HFFc6 (cell line): ENCODE measurements around the gene ACTBL2. TPM values are rescaled to one million over a fixed set of nuclear protein-coding genes. Genes with fewer than 3 reads are reported as not detected.

Source experiments
- DNase-seq: peaks from one replicate; pipeline ENCODE4 v3.0.0-alpha.2; 2018
- H3K27ac Mint-ChIP-seq: 2 replicates; pipeline ENCODE4 v1.8.0; 2020; ENCODE audit warnings: mild to moderate bottlenecking, mixed read lengths
- H3K27me3 Mint-ChIP-seq: 2 replicates; pipeline ENCODE4 v1.8.0; 2021; ENCODE audit warnings: mild to moderate bottlenecking, moderate library complexity, mixed read lengths; ENCODE audit not compliant: insufficient read depth
- H3K36me3 Mint-ChIP-seq: 2 replicates; pipeline ENCODE4 v1.8.0; 2021; ENCODE audit warnings: low read depth, mixed read lengths
- H3K4me1 Mint-ChIP-seq: 2 replicates; pipeline ENCODE4 v1.8.0; 2020; ENCODE audit warnings: low read depth, mixed read lengths
- H3K4me3 Mint-ChIP-seq: 2 replicates; pipeline ENCODE4 v1.8.0; 2020; ENCODE audit warnings: mild to moderate bottlenecking, moderate library complexity, mixed read lengths
- H3K9me3 Mint-ChIP-seq: 2 replicates; pipeline ENCODE4 v1.8.0; 2020; ENCODE audit warnings: mild to moderate bottlenecking, mixed read lengths
- CTCF ChIP-seq: fragments of 200-600 bp; sonication (generic); IDR thresholded peaks from 2 replicates; pipeline ENCODE4 v1.5.0; 2021; ENCODE audit warnings: antibody characterized with exemption, mild to moderate bottlenecking
- total RNA-seq, 6 experiments: library from RNA; stranded (reverse); fragmentation: NEBNext Ultra II Directional; extraction: Animal tissue kit (Norgen Biotek cat#: 25700); gene quantifications; 2 replicates in 1 of 6; 3 replicates in 5 of 6; pipeline ENCODE4 v1.2.3, GENCODE V29; 2021

Gene ACTBL2
- total RNA-seq, 6 experiments from 2014 or later = not detected

- H3K4me1 Mint-ChIP-seq = peaks cover 78% of the 10 kb centered on the region
- no peak for DNase-seq
- H3K9me3 Mint-ChIP-seq = no peaks in the 10 kb centered on the region
- no peaks in the 10 kb centered on the region for H3K36me3 Mint-ChIP-seq
- H3K27me3 Mint-ChIP-seq = peaks cover 2% of the 10 kb centered on the region; the same call in 1 of the 2 replicates
- TF ChIP-seq CTCF = no peak
- no peak overlapping the region for H3K27ac Mint-ChIP-seq
- H3K4me3 Mint-ChIP-seq = no peak overlapping the region
Observed at GRCh38 chr5:57436586-57436985, 46.0 kb downstream of the ACTBL2 start.

- peak; percentile 57 for DNase-seq
- Mint-ChIP-seq H3K4me1 (peaks cover 69% of the 10 kb centered on the region), H3K36me3 (no peaks in the 10 kb centered on the region), H3K9me3 (no peaks in the 10 kb centered on the region), H3K27me3 (peaks cover 2% of the 10 kb centered on the region), H3K4me3 (no peak overlapping the region), H3K27ac (peak overlapping the region; percentile 19)
- TF ChIP-seq CTCF = no peak
Observed at GRCh38 chr5:57435701-57436134, 46.9 kb downstream of the ACTBL2 start.

- TF ChIP-seq CTCF = no peak
- Mint-ChIP-seq H3K4me1 (peaks cover 62% of the 10 kb centered on the region), H3K9me3 (no peaks in the 10 kb centered on the region), H3K27me3 (peaks cover 4% of the 10 kb centered on the region), H3K27ac (no peak overlapping the region), H3K4me3 (no peak overlapping the region), H3K36me3 (no peaks in the 10 kb centered on the region)
- DNase-seq = no peak
Observed at GRCh38 chr5:57434683-57435082, 47.9 kb downstream of the ACTBL2 start.

- H3K36me3 Mint-ChIP-seq = no peaks in the 10 kb centered on the region
- no peak overlapping the region for H3K27ac Mint-ChIP-seq
- H3K4me1 Mint-ChIP-seq = peaks cover 57% of the 10 kb centered on the region
- H3K27me3 Mint-ChIP-seq = peaks cover 6% of the 10 kb centered on the region
- no peak for TF ChIP-seq CTCF
- DNase-seq = no peak
- no peak overlapping the region for H3K4me3 Mint-ChIP-seq
- H3K9me3 Mint-ChIP-seq = no peaks in the 10 kb centered on the region
Observed at GRCh38 chr5:57434227-57434640, 48.4 kb downstream of the ACTBL2 start.

GRCh38 chr5:57432876-57433275 is 49.7 kb downstream of the ACTBL2 start:
- no peaks in the 10 kb centered on the region for H3K9me3 Mint-ChIP-seq
- peak; percentile 54 for TF ChIP-seq CTCF
- H3K4me1 Mint-ChIP-seq = peaks cover 44% of the 10 kb centered on the region
- H3K27ac Mint-ChIP-seq = no peak overlapping the region
- H3K36me3 Mint-ChIP-seq = no peaks in the 10 kb centered on the region
- H3K27me3 Mint-ChIP-seq = peaks cover 14% of the 10 kb centered on the region
- no peak overlapping the region for H3K4me3 Mint-ChIP-seq
- no peak for DNase-seq

- H3K9me3 Mint-ChIP-seq = no peaks in the 10 kb centered on the region
- no peak for DNase-seq
- H3K4me1 Mint-ChIP-seq = peaks cover 32% of the 10 kb centered on the region
- no peak overlapping the region for H3K27ac Mint-ChIP-seq
- TF ChIP-seq CTCF = no peak
- no peak overlapping the region for H3K4me3 Mint-ChIP-seq
- H3K27me3 Mint-ChIP-seq = peaks cover 19% of the 10 kb centered on the region
- H3K36me3 Mint-ChIP-seq = no peaks in the 10 kb centered on the region
Observed at GRCh38 chr5:57431759-57432158, 50.9 kb downstream of the ACTBL2 start.
